Subcutaneous adipose tissue (tissue), 4 donors: ENCODE measurements around the gene PRX. TPM values are rescaled to one million over a fixed set of nuclear protein-coding genes. Genes with fewer than 3 reads are reported as not detected.

Experiments
- CTCF ChIP-seq: fragments of 450-650 bp; IDR thresholded peaks from one replicate; pipeline ENCODE4 v1.5.1; 2016; ENCODE audit warnings: low read depth, mild to moderate bottlenecking, control low read depth, antibody characterized with exemption, moderate library complexity
- total RNA-seq, 4 donors: library from RNA; depleted of rRNA; stranded (reverse); fragments of >200 nt; gene quantifications; one replicate each; pipeline ENCODE4 v1.1.0, GENCODE V29; 2016

PRX gene
- total RNA-seq, 4 donors from 2014 or later: 2.0 to 8.1 (median 3.4) TPM

- no peak for TF ChIP-seq CTCF
Measured at GRCh38 chr19:40376286-40376862, 36.8 kb downstream of the PRX start.

- no peak for TF ChIP-seq CTCF
Measured at GRCh38 chr19:40374084-40374483, 39.1 kb downstream of the PRX start.

- no peak for TF ChIP-seq CTCF
Measured at GRCh38 chr19:40371802-40372122, 41.4 kb downstream of the PRX start.

- no peak for TF ChIP-seq CTCF
Measured at GRCh38 chr19:40370997-40371801, 42.0 kb downstream of the PRX start.

- no peak for TF ChIP-seq CTCF
Measured at GRCh38 chr19:40369797-40370196, 43.4 kb downstream of the PRX start.

GRCh38 chr19:40367577-40368434, 45.4 kb downstream of the PRX start:
- no peak for TF ChIP-seq CTCF
